ENCODE data around the gene SEC61B.

GRCh38 chr9:99231711-99232110, 9.6 kb downstream of the SEC61B start:
- TF ChIP-seq, protein P1, sequence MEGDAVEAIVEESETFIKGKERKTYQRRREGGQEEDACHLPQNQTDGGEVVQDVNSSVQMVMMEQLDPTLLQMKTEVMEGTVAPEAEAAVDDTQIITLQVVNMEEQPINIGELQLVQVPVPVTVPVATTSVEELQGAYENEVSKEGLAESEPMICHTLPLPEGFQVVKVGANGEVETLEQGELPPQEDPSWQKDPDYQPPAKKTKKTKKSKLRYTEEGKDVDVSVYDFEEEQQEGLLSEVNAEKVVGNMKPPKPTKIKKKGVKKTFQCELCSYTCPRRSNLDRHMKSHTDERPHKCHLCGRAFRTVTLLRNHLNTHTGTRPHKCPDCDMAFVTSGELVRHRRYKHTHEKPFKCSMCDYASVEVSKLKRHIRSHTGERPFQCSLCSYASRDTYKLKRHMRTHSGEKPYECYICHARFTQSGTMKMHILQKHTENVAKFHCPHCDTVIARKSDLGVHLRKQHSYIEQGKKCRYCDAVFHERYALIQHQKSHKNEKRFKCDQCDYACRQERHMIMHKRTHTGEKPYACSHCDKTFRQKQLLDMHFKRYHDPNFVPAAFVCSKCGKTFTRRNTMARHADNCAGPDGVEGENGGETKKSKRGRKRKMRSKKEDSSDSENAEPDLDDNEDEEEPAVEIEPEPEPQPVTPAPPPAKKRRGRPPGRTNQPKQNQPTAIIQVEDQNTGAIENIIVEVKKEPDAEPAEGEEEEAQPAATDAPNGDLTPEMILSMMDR (IDR thresholded peaks at IDR 0.05 in 2 of 3, conservative IDR thresholded peaks at IDR 0.05 in 1 of 3; ENCODE audit: insufficient read depth in 2 of 3, low read depth in 1 of 3, low read length in 3 of 3), result peak; percentile 65 to 80 (median 74)
- no peak for TF ChIP-seq CLOCK (CRISPR knock-in tag; IDR thresholded peaks at IDR 0.05; ENCODE audit: borderline replicate concordance)
- TF ChIP-seq TSC22D4 (tag; IDR thresholded peaks at IDR 0.05), result no peak
